Umbilical cord (tissue), 2 donors: Measurements from ENCODE around the gene DMRTA1. TPM values are rescaled to one million over a fixed set of nuclear protein-coding genes. Genes with fewer than 3 reads are reported as not detected.
"Not testable (repeated sequence)": the region's sequence is repeated elsewhere in the genome, so short reads cannot be mapped to it uniquely, and the experiment has no call there.

Source experiments
- DNase-seq: peaks from one replicate; pipeline ENCODE4 v3.0.0-alpha.2; 2015; ENCODE audit warnings: low spot score
- total RNA-seq: library from RNA; depleted of rRNA; stranded (reverse); fragments of >200 nt; gene quantifications from one replicate; pipeline ENCODE4 v1.2.3, GENCODE V29; 2014; ENCODE audit warnings: low replicate concordance; ENCODE audit not compliant: insufficient read depth

Gene DMRTA1, protein sequence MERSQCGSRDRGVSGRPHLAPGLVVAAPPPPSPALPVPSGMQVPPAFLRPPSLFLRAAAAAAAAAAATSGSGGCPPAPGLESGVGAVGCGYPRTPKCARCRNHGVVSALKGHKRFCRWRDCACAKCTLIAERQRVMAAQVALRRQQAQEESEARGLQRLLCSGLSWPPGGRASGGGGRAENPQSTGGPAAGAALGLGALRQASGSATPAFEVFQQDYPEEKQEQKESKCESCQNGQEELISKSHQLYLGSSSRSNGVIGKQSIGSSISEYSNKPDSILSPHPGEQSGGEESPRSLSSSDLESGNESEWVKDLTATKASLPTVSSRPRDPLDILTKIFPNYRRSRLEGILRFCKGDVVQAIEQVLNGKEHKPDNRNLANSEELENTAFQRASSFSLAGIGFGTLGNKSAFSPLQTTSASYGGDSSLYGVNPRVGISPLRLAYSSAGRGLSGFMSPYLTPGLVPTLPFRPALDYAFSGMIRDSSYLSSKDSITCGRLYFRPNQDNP
- 4.3 TPM for total RNA-seq

DNA sequence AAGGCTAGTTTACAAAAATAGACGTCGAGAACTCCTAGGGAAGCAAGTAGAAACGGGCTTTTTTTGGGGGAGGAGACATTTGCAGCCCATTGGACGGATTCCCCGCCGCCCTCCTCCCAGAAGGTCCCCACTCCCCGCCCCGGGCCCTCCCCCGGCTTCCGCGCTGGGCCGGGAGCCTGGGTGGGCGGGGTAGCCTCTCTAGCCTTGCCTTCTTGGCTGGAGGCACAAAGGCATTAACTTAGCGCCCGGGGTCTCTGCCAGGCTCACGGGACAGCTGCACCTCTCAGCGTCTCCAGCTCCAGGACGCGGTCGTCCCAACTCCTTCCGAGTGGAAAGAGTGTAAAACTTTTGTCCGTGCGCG lies at the start of gene DMRTA1:
Gene DMRTA1 (plus strand): TSS at position 236 of the 361 bp plus-strand sequence. CDS start 242 bp downstream, outside the sequence.
- DNase-seq = peak; percentile 86

DNA sequence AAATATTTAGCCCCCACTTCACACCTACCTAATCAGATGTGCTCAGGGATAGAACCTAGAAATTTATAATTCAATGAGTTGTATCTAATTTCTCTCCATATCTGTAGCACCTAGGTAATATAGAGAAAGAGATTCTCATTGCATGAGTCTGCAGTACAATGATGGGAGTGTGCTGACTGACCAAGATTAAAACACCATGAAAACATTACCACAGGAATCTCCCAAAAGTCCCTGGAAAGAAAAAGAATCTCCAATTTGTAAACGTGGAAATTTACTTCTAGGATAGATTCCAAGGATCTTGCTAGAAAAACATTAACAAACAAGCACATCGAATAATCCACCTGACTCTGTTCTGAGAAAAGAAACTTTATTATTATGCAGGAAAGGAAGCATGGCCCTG lies 45.0 kb upstream of the DMRTA1 start:
- DNase-seq = no peak

DNA sequence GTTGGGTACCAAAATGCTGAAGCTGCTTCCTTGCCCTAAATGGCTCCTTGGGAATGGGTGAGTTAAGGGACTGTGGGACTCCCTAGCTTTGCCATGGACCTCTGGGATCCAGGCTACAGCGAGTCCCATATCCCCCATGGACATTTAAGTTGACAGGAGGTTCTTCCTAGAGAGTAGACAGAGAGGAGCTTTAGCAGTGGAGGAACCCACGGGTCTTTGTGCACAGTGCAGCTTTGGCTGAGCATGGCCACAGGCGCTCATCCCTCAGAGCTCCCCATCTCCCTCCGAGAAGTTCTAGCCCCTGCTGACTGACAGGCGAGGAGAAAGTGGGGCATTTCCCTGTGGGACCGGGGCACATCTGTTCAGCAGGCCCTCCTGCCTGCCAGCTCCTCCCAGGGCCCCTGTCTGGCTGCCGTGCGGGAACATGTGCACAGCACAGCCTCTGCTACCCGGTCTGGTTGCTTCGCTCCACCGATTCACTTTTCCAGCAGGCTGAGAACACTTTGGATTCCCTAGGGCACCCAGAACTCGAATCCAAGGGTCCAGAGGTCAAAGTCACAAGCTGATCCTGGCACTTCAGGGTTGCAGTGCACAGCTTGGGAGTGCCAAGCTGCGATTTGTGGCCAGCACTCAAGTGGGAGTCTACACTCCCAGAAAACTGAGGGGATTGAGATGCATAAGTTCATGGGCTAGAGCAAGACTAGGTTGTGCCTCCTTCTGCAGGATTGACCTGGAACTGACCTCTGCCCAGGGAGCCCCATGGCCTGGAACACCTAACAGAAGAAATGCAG lies 40.6 kb upstream of the DMRTA1 start:
- DNase-seq = no peak

DNA sequence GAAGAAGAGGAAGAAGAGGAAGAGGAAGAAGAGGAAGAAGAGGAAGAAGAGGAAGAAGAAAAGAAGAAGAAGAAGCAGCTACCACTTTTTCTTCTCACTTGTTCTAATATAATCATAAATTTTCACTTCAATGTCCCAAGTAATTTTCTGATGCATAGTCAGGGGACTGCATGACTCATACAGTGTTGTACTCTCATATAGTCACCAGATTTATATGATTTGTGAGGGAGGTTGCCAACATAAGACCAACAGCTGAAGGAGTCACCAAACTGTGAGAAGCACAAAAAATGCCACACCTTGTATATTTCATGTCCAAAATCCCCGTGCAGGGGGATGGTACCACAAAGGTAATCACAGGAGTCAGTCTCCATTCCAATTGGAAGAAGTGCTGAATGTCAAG lies 32.7 kb upstream of the DMRTA1 start:
- DNase-seq = no peak

DNA sequence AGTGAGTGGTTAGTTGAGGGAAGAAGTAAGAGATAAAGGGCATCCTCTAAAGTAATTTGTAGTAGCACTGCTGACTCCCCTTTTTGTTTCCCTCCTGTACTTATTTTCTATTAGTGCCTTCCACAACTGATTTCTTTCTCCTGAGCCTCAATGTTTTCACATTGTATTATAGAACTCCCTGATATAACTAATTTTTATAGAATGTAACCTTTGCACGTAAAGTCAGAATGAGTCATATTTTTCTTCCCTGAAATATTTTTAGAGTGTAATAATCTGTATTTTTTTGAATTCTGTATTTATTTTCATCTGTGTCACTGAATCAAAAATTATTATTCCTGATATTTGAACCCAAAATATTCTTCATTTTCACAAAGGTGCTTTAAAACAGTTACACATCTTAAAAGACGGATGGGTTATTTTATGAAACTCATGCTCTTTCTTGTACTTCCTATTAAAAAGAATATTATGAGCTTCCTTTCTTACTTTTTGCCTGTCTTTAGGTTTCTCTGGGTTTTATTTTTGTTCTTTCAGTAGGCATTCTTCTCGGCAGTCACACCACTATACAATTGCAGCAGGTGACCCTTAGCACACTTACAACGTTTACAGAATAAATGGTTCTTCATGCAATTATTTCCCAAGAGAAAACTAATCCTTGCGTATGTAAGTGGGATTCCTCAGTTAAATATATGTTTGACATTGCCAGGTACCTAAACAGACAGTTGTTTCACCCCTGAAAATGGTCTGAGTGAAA lies 30.5 kb upstream of the DMRTA1 start:
- DNase-seq = no peak

DNA sequence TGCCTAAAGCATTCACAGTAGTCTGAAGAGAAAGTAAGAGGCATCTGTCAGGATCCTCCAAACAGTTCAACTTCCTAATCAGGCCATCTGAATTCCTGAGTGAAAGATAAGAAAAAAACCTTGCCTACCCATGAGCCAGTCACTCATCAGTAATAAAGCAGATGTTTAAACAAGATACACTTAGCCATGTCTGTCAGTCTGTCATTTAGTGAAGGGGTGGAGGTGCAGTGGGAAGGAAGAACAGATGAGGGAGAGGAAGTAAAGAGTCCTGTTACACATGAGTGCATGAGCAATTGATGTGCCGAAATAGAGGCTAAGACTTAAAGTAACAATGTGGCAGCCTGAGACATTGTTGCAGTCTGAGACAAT lies 29.9 kb upstream of the DMRTA1 start:
- no peak for DNase-seq

DNA sequence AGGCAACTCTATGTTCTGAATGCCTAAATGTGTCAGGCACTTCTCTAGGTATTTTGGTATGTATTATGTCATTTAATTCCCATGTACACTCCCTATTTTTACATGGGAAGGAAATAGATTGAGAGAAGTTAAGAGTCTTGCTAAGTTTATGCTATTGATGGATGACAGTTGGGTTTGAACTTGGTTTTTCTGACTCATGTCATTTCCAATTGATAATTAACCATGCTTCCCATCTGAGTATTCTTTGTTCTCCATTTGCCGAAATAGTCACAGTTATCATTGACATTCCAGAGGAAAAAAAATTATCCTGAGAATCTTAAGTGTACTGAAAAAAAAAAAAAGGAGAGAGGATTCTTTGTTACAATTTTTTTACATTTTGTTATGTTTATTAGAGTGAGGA lies 23.1 kb upstream of the DMRTA1 start:
- no peak for DNase-seq

DNA sequence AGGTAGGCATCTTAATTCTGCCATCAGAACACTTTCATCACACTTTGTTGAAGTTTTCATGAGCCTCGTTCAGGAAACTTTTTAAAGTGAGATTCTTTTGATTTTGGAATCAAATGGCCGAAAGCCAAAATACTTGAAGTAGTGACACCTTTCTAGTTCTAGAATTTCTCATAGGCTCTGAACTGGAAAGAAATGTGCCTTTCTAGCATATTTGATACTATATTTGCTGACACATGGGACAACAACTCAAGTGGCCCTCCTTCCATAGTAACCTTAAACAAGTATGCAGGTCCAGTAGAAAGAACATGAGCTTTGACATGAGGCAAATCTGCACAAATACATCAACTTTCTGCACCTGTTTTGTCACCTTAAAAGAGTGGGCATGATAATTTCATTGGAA lies 22.0 kb upstream of the DMRTA1 start:
- DNase-seq = no peak

DNA sequence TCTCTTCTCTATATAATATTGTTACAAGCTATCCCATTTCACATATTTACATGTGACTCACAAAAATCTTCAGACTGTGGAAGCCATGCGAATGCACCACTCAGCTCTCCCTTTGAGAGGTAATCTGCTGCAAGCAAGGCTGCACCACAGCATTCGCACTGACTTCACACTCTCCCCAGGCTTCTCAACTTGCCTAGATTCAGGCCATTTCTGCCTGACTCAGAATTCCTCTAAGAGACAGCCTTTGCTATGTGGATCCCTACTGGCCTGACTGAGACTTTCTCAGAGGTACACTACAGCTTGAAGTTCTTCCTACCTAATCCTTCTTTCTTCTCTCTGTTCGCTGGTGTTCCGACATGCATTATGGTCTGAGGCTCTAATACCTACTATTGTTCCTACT lies 21.1 kb upstream of the DMRTA1 start:
- no peak for DNase-seq

DNA sequence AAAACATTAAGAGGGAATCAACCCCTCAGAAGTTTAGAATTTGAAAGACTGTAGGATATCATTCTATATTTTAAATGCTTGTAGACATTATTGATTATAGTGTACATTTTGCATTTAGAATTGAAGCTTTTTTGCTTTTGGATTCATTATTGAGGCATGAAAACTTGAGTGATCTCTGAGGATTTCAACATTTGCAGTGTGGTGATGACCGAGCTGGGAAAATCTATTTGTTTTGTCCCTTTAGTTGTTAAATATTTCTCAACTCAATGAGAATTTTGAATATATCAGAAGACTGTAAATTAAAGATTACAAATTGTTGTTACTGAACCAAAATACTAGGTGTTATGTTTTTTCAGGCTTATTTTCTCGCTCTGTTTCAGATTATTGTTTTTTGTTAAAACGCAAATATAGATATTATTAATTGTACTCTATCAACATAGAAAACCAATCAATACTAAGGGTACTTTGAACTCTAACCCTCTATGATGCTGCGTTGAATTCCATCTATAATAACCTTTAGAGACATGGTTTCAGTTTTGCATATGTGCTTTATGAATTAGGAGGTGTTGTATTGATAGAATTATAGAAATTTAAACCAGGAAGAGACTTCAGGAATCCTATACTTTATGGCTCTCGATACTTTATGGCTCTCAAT lies 19.3 kb upstream of the DMRTA1 start:
- no peak for DNase-seq

DNA sequence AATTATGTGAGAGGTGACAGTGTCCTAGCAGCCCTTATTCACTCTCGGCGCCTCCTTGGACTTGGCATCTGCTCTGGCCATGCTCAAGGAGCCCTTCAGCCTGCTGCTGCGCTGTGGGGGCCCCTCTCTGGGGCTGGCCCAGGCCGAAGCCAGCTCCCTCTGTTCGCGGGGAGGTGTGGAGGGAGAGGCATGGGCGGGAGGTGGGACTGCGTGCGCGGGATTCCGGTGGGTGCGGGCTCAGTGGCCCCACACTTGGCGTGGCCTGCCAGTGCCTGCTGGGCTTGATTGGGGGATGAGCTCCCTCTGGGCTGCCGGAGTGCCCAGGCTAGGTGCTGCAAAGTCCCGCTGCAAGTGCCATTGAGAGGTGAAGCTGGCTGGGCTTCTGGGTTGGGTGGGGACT lies 12.9 kb upstream of the DMRTA1 start:
- no peak for DNase-seq

DNA sequence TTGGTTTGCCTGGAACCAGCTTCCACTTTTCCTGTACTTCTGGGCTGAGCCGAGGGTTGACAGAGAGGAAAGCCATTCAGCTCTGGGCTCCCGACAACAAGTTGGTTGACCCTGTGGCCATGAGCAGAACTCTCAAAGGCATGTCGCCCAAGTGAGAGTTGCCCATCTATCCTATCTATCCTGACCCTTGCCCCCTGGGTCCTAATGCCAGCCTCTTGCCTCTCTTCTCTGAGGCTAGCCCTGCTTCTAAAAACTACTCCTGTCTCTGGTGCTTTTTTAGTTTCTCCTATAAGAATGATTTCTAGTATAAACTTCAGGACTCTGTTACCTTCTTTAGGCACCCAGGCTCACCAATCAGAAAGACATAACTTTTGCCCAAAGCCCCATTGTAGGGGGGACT lies 11.4 kb upstream of the DMRTA1 start:
- not testable (repeated sequence) for DNase-seq

DNA sequence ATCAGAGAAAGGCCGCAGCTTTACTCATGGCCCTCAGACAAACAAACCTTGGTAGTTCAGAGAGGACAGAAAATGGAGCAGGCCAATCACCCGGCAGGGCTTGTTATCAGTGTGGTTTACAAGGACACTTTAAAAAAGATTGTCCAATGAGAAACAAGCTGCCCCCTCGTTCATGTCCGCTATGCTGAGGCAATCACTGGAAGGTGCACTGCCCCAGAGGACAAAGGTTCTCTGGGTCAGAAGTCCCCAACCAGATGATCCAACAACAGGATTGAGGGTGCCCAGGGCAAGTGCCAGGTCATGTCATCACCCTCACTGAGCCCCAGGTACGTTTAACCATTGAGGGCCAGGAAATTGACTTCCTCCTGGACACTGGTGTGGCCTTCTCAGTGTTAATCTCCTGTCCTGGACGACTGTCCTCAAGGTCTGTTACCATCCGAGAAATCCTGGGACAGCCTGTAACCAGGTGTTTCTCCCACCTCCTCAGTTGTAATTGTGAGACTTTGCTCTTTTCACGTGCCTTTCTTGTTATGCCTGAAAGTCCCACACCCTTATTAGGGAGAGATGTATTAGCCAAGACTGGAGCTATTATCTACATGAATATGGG lies 9.1 kb upstream of the DMRTA1 start:
- DNase-seq = not testable (repeated sequence)

DNA sequence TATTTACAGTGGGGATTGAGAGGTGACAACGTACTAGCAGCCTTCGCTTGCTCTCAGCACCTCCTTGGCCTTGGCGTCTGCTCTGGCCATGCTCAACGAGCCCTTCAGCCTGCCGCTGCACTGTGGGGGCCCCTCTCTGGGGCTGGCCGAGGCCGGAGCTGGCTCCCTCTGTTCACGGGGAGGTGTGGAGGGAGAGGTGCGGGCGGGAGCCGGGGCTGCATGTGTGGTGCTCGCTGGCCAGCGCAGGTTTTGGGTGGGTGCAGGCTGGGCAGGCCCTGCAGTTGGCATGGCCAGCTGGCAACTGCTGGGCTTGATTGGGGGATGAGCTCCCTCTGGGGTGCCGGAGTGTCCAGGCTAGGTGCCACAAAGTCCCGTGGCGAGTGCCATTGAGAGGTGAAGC lies 5.8 kb upstream of the DMRTA1 start:
- no peak for DNase-seq

DNA sequence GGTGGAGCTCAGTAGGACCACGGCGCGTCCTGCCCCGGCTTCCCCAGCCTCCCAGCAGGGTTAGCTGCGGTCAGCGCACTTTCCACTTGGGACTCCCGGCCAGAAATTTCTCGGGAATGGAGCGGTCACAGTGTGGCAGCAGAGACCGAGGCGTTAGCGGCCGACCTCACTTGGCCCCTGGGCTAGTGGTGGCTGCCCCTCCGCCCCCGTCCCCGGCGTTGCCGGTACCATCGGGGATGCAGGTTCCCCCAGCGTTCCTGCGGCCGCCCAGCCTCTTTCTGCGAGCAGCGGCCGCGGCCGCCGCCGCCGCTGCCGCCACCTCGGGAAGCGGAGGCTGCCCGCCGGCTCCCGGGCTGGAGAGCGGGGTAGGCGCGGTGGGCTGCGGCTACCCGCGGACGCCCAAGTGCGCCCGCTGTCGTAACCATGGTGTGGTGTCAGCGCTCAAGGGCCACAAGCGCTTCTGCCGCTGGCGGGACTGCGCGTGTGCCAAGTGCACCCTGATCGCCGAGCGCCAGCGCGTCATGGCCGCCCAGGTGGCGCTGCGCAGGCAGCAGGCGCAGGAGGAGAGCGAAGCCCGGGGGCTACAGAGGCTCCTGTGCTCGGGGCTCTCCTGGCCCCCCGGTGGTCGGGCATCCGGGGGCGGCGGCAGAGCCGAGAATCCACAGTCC lies 460 bp downstream of the DMRTA1 start:
- DNase-seq = peak; percentile 34

DNA sequence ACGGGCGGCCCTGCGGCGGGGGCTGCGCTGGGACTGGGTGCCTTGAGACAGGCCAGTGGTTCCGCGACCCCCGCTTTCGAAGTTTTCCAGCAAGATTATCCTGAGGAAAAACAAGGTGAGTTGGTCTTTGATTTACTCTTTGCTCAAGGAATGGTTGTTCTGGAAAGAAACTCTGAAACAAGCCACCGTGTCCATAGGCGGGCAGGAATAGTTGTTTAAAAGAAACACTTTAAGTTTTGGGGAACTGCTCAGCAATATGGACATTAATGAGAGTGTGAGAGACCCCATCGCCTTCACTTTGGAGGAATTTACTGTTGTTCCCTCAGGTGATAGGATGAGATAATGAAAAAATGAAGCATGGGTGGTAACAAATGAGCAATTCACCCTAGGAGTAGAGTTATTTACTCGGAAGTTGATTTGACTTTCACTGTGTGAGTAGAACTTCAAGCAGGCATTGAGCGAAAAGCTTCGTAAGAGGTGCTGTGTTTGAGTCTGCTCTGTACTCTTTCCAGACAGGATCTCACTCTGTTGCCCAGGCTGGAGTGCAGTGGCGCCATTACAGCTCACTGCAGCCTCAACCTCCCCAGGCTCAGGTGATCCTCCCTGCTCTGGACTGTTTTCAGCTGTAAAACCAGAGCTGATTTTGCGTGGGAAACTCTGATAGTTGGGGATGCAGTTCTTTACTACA lies 1.1 kb downstream of the DMRTA1 start:
- no peak for DNase-seq

DNA sequence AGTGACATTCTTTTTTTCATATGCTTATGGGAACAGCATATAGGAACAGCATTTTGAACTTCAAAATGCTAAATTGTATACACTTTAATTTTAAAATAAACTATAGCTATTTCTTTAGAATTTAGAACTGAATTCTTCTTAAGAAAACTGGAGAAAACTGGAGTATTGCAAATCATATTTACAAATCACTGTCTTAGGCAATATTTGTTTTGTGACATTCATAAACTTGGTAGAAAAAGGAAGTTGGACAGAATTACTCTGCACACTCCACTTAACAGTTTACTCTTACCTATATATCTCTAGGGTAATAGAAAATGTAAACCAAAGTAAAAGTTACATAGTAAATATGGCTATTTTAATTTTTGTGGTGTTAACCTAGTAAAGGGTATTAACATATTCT lies 3.1 kb downstream of the DMRTA1 start:
- DNase-seq = no peak

DNA sequence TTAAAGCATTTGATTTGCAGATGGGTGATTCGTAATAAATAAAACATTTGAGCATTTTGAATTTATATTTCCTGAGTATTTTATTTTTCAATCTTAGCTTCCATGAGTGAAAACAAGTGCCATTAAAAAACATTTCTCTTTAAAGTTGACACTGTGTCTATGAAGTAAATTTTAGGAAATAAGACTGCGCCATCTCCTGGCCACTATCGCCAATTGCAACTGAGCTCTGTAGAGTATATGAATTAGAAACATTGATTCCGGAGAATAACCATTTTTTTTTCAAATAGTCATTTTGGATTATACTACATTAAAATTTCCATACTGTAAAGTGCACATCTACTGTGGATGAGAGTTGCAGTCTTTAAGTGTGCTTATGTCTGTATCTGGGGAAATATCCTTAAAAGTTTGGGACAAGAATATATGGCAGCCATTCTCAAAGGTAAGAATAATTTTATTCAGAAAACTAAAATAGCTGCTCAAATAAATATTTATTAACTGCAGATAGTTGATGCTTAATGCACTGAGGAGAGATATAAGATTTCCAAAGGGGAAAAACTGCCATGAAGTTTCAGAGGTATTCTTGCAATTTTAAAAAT lies 5.9 kb downstream of the DMRTA1 start:
- DNase-seq = peak; percentile 12

DNA sequence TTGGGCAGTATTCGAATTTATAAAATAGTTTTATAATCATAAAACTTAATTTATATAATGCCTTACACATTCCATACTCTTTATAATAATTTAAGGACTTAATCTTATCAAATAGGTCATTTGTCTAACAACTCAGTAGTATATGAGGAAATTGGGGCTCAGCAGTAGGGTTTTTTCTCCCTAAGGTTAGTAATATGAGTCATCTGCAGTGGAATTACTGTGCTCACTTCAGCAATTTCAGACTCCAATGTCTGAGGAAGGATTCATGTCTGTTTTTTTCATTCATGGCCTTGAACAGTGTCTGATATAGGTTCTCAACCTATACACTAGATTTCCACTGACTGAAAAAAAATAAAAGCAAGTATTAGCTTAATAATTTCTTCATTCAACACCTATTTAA lies 7.4 kb downstream of the DMRTA1 start:
- DNase-seq = no peak

DNA sequence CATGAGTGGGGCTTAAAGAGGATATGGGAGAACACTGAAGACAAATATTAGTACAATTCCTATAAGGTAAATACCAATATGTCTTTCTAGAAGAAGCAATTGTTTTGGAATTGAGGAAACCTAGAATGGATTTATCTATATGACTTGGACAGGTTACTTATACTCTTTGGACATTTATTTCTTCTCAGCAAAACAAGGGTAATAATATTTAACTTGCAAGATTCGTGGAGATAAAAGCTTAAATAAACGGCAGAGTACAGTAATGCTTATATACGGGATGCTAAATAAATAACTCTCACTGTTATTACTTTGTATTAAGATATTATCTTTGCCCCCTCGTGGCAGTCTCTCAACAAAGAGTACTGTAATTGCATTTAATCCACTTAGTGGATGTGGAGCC lies 8.6 kb downstream of the DMRTA1 start:
- DNase-seq = no peak
